Endothelial cell of umbilical vein (primary cell): ENCODE results near the gene ZNF792. TPM values are rescaled to one million over a fixed set of nuclear protein-coding genes. Genes with fewer than 3 reads are reported as not detected.

Source experiments
- BruUV-seq: library from RNA; stranded (reverse); fragments of 400-500 nt; replicated peaks from 2 replicates; lab custom pipeline; 2021; lab: Mats Ljungman, UMichigan
- CTCF ChIA-PET: fragments of 300-600, 350-600 bp; sonication (Branson Sonifier 250); formaldehyde crosslinking; loops from one replicate; lab custom pipeline; 2021; ENCODE audit warnings: antibody characterized with exemption, inconsistent platforms; lab: Charles Lee
- POLR2A ChIA-PET: fragments of 300-600, 350-600 bp; sonication (Branson Sonifier 250); formaldehyde crosslinking; loops from one replicate; lab custom pipeline; 2021; ENCODE audit warnings: antibody characterized with exemption, inconsistent platforms; lab: Charles Lee
- DNase-seq: peaks from one replicate; pipeline ENCODE4 v3.0.0-alpha.2; 2011; ENCODE audit warnings: low read depth, low spot score
- FAIRE-seq: peaks from 2 replicates; lab custom pipeline; 2011; peaks lifted over from hg19 to GRCh38; lab: Jason Lieb, UNC
- H2AFZ ChIP-seq: 2 replicates; pipeline ENCODE4 v1.6.0; 2012; ENCODE audit warnings: low read depth, low read length, control low read depth, inconsistent platforms
- H3K27ac ChIP-seq: 2 replicates; pipeline ENCODE4 v1.5.1; 2011; ENCODE audit warnings: low read depth, mild to moderate bottlenecking, control low read depth, low read length, moderate library complexity; ENCODE audit not compliant: insufficient read depth
- H3K27me3 ChIP-seq, 2 experiments: 2 replicates each; pipeline versions ENCODE4 v1.6.0 to v1.6.1; 2011; ENCODE audit warnings: low read length in 2 of 2, mixed read lengths in 1 of 2; ENCODE audit not compliant: control insufficient read depth in 2 of 2, insufficient read depth in 2 of 2
- H3K36me3 ChIP-seq, 2 experiments: 2 replicates in 1 of 2; 3 replicates in 1 of 2; pipeline ENCODE4 v1.5.1; 2011; ENCODE audit warnings: low read length in 2 of 2, mild to moderate bottlenecking in 1 of 2, moderate library complexity in 1 of 2; ENCODE audit not compliant: control insufficient read depth in 2 of 2, insufficient read depth in 2 of 2; ENCODE audit errors: extremely low read depth in 1 of 2
- H3K4me1 ChIP-seq: 3 replicates; pipeline ENCODE4 v1.5.1; 2011; ENCODE audit warnings: mild to moderate bottlenecking, low read length; ENCODE audit not compliant: control insufficient read depth, insufficient read depth; ENCODE audit errors: extremely low read depth
- H3K4me2 ChIP-seq: 2 replicates; pipeline ENCODE4 v1.6.1; 2011; ENCODE audit warnings: low read length, control low read depth, mixed read lengths; ENCODE audit not compliant: insufficient read depth
- H3K4me3 ChIP-seq, 3 experiments: fragments of 200-600 bp in 1 of 3; sonication (generic), shearing (Covaris generic) in 1 of 3; replicated peaks in 1 of 3; 2 replicates each; pipeline ENCODE4 v1.5.1; 2011 to 2016; ENCODE audit warnings: control low read depth in 3 of 3, low read length in 3 of 3, mild to moderate bottlenecking in 2 of 3, inconsistent platforms in 1 of 3, low read depth in 1 of 3, moderate library complexity in 1 of 3; ENCODE audit not compliant: insufficient read depth in 1 of 3
- H3K79me2 ChIP-seq: 2 replicates; pipeline ENCODE4 v1.6.0; 2012; ENCODE audit warnings: low read length, inconsistent platforms; ENCODE audit not compliant: control insufficient read depth, insufficient read depth
- H3K9ac ChIP-seq: replicated peaks from 2 replicates; pipeline ENCODE3; 2011; ENCODE audit warnings: low read length, control low read depth; ENCODE audit not compliant: insufficient read depth; ENCODE audit errors: extremely low read depth
- H3K9me1 ChIP-seq: replicated peaks from 3 replicates; pipeline ENCODE4 v1.6.0; 2011; ENCODE audit warnings: mild to moderate bottlenecking, low read length; ENCODE audit not compliant: control insufficient read depth, insufficient read depth; ENCODE audit errors: extremely low read depth
- H3K9me3 ChIP-seq: replicated peaks from 2 replicates; pipeline ENCODE4 v1.5.1; 2012; ENCODE audit warnings: low read length, inconsistent platforms; ENCODE audit not compliant: control insufficient read depth, insufficient read depth
- H4K20me1 ChIP-seq: replicated peaks from 2 replicates; pipeline ENCODE3; 2011; ENCODE audit warnings: mild to moderate bottlenecking, low read length; ENCODE audit not compliant: control insufficient read depth, insufficient read depth; ENCODE audit errors: extremely low read depth
- CTCF ChIP-seq, 2 donors: IDR thresholded peaks; 1 replicate in 1 of 2; 2 replicates in 1 of 2; pipeline ENCODE4 v1.5.1; 2011; ENCODE audit warnings: low read length in 2 of 2, mild to moderate bottlenecking in 2 of 2, moderate library complexity in 2 of 2, control low read depth in 1 of 2, inconsistent platforms in 1 of 2, low read depth in 1 of 2; ENCODE audit not compliant: insufficient read depth in 1 of 2; ENCODE audit errors: extremely low read depth in 1 of 2
- EZH2 ChIP-seq: IDR thresholded peaks from 2 replicates; pipeline ENCODE4 v1.6.1; 2012; ENCODE audit warnings: borderline replicate concordance, low read depth, mild to moderate bottlenecking, moderate library complexity, low read length, inconsistent platforms; ENCODE audit not compliant: severe bottlenecking
- FOS ChIP-seq: IDR thresholded peaks from 2 replicates; pipeline ENCODE4 v1.6.1; 2011; ENCODE audit warnings: mild to moderate bottlenecking, low read length, moderate library complexity, borderline replicate concordance; ENCODE audit not compliant: insufficient read depth
- GATA2 ChIP-seq: IDR thresholded peaks from 2 replicates; pipeline ENCODE4 v1.7.0; 2011; ENCODE audit warnings: low read depth, mild to moderate bottlenecking, moderate library complexity, mixed read lengths, low read length; ENCODE audit not compliant: insufficient read length, insufficient read depth
- JUN ChIP-seq: IDR thresholded peaks from 2 replicates; pipeline ENCODE4 v1.6.1; 2011; ENCODE audit warnings: borderline replicate concordance, low read depth; ENCODE audit not compliant: insufficient read length, insufficient read depth
- MAX ChIP-seq: IDR thresholded peaks from 2 replicates; pipeline ENCODE4 v1.6.1; 2011; ENCODE audit not compliant: insufficient read depth, insufficient read length
- MYC ChIP-seq: IDR thresholded peaks from one replicate; pipeline ENCODE4 v1.6.1; 2011; ENCODE audit warnings: mild to moderate bottlenecking, low read depth, low read length
- POLR2A ChIP-seq: IDR thresholded peaks from 2 replicates; pipeline ENCODE4 v1.6.1; 2012; ENCODE audit warnings: low read depth, mild to moderate bottlenecking, control low read depth, low read length
- POLR2AphosphoS5 ChIP-seq: IDR thresholded peaks from 2 replicates; pipeline ENCODE4 v1.6.1; 2012; ENCODE audit warnings: low read depth, mild to moderate bottlenecking, control low read depth, low read length, moderate library complexity; ENCODE audit not compliant: insufficient read depth
- dilution Hi-C: fragments of 300-500 bp; cut with MboI; formaldehyde crosslinking; loops from one replicate; pipeline ENCODE4 v1.15.0; 2019; ENCODE audit warnings: low sequenced_read_pairs; ENCODE audit not compliant: extremely low pct_ligation_motif_present
- intact Hi-C: fragments of 100-400 bp; cut with micrococcal nuclease; formaldehyde crosslinking; loops from one replicate; pipeline ENCODE4 v1.10.0; 2022
- polyA plus RNA-seq, 4 experiments: library from polyadenylated mRNA; depleted of rRNA in 3 of 4; stranded (reverse) in 3 of 4; unstranded in 1 of 4; fragments of >200 nt; gene quantifications; 2 replicates each; pipeline versions ENCODE4 v1.2.1 to v1.2.3, GENCODE V29; 2011 to 2012; ENCODE audit warnings: missing spikeins in 1 of 4
- total RNA-seq: library from RNA; stranded (reverse); gene quantifications from 2 replicates; pipeline ENCODE4 v1.2.3, GENCODE V29; 2021

ZNF792 gene
- total and polyA plus RNA-seq, 2 donors (not counting 3 experiments of a cell fraction or from before 2014, with no cell fraction given): 11.3 to 19.8 TPM

GRCh38 chr19:34994643-34995541 lies 30.9 kb upstream of the ZNF792 start:
- intact Hi-C loops: loop anchor here (1.0 to 2.0 kb wide), 2 partner anchors 10 to 18 kb away; no protein-coding TSS in a partner anchor
- dilution Hi-C loops: no loop called here
- H3K4me3 ChIP-seq: no peak overlapping the region
- peak overlapping the region; percentile 70 for H2AFZ ChIP-seq
- no peak overlapping the region for H3K4me2 ChIP-seq
- H3K9me3 ChIP-seq: no peaks in the 10 kb centered on the region
- DNase-seq (peak; percentile 80), FAIRE-seq (peak; percentile 74)
- no peak for TF ChIP-seq JUN
- TF ChIP-seq CTCF (IDR thresholded peaks at IDR 0.05; ENCODE audit: extremely low read depth in 1 of 2, insufficient read depth in 1 of 2, low read depth in 1 of 2, low read length in 2 of 2): no peak
- no peak for TF ChIP-seq POLR2AphosphoS5
- no peak for TF ChIP-seq GATA2
- TF ChIP-seq EZH2: no peak
- TF ChIP-seq FOS: no peak
- no peak for TF ChIP-seq POLR2A
- no peak for TF ChIP-seq MYC
- TF ChIP-seq MAX: no peak
- H3K79me2 ChIP-seq: no peaks in the 10 kb centered on the region
- no peak overlapping the region for H3K9ac ChIP-seq
- peak overlapping the region; percentile 47 for H3K27ac ChIP-seq
- peaks cover 44% of the 10 kb centered on the region for H3K4me1 ChIP-seq
- no peaks in the 10 kb centered on the region for H3K36me3 ChIP-seq
- ChIA-PET POLR2A (no interaction called here), CTCF (interaction anchor here (0.9 to 1.1 kb wide), 2 partner anchors 10 to 11 kb away, joined by 6 to 7 read pairs; no protein-coding TSS in a partner anchor)
- no peaks in the 10 kb centered on the region for H4K20me1 ChIP-seq
- H3K9me1 ChIP-seq: no peaks in the 10 kb centered on the region
- no peaks in the 10 kb centered on the region for H3K27me3 ChIP-seq
- BruUV-seq: no TSS peak
